Thyroid gland (tissue), 4 donors: ENCODE results near the gene RESP18. TPM values are rescaled to one million over a fixed set of nuclear protein-coding genes. Genes with fewer than 3 reads are reported as not detected.
"Not testable (repeated sequence)": the region's sequence is repeated elsewhere in the genome, so short reads cannot be mapped to it uniquely, and the experiment has no call there.

Source experiments
- DNase-seq, 2 donors: peaks; one replicate each; pipeline ENCODE4 v3.0.0-alpha.2; 2019
- H3K27ac ChIP-seq, 3 donors: fragments of 200-600 bp; sonication (generic); 1 replicate in 2 of 3; 2 replicates in 1 of 3; pipeline ENCODE4 v1.5.1; 2016 to 2019; ENCODE audit warnings: mild to moderate bottlenecking in 1 of 3, moderate library complexity in 1 of 3
- H3K27me3 ChIP-seq: fragments of 200-600 bp; sonication (generic); one replicate; pipeline ENCODE4 v1.5.1; 2019
- H3K36me3 ChIP-seq, 2 donors: fragments of 200-600 bp; sonication (generic); one replicate each; pipeline ENCODE4 v1.5.1; 2016 to 2019
- H3K4me1 ChIP-seq, 2 donors: fragments of 200-600 bp; sonication (generic); one replicate each; pipeline ENCODE4 v1.5.1; 2017 to 2019
- H3K4me3 ChIP-seq, 3 donors: fragments of 200-600 bp; sonication (generic); replicated peaks in 1 of 3; 1 replicate in 2 of 3; 2 replicates in 1 of 3; pipeline ENCODE4 v1.5.1; 2016; ENCODE audit warnings: mild to moderate bottlenecking in 1 of 3
- H3K9me3 ChIP-seq: fragments of 200-600 bp; sonication (generic); one replicate; pipeline ENCODE4 v1.5.1; 2017
- CTCF ChIP-seq, 6 experiments: fragments of 200-600 bp in 3 of 6; fragments of 450-650 bp in 3 of 6; sonication (generic) in 3 of 6; IDR thresholded peaks; one replicate each; pipeline ENCODE4 v1.5.1; 2016 to 2019; ENCODE audit warnings: antibody characterized with exemption in 6 of 6, mild to moderate bottlenecking in 2 of 6, inconsistent platforms in 1 of 6, moderate library complexity in 1 of 6
- POLR2A ChIP-seq, 2 donors: fragments of 450-650 bp; IDR thresholded peaks; one replicate each; pipeline ENCODE4 v1.6.1; 2017; ENCODE audit warnings: antibody characterized with exemption in 2 of 2, mild to moderate bottlenecking in 2 of 2, moderate library complexity in 1 of 2
- WGBS, 2 donors: methylation state at CpG; one replicate each; pipeline ENCODE4 v1.1.5; 2017; 5-methylcytosine and 5-hydroxymethylcytosine counted together
- intact Hi-C: fragments of 100-400 bp; cut with DNase I; formaldehyde crosslinking; loops from one replicate; pipeline ENCODE4 v1.15.1; 2023
- total RNA-seq, 4 donors: library from RNA; depleted of rRNA; stranded (reverse); fragments of >200 nt; gene quantifications; one replicate each; pipeline ENCODE4 v1.2.3, GENCODE V29; 2016

RESP18 gene
- total RNA-seq, 4 donors from 2014 or later = not detected

- Histone ChIP-seq H3K9me3 (no peaks in the 10 kb centered on the region), H3K27ac (no peak overlapping the region), H3K36me3 (no peaks in the 10 kb centered on the region), H3K4me3 (no peak overlapping the region), H3K27me3 (peaks cover 9% of the 10 kb centered on the region), H3K4me1 (no peaks in the 10 kb centered on the region)
- intact Hi-C loops = no loop called here
- no peak for DNase-seq
- 44 to 48% methylated on average over 2 of the region's 2 CpGs for WGBS, 2 donors
- TF ChIP-seq POLR2A (IDR thresholded peaks at IDR 0.05) = no peak
Measured at GRCh38 chr2:219327719-219328118, 4.8 kb downstream of the RESP18 start.

- no peak overlapping the region for H3K4me3 ChIP-seq
- no peaks in the 10 kb centered on the region for H3K27me3 ChIP-seq
- H3K9me3 ChIP-seq = no peaks in the 10 kb centered on the region
- no peaks in the 10 kb centered on the region for H3K36me3 ChIP-seq
- 64 to 69% methylated on average over 9 of the region's 9 CpGs for WGBS, 2 donors
- H3K27ac ChIP-seq = no peak overlapping the region
- no peaks in the 10 kb centered on the region for H3K4me1 ChIP-seq
- intact Hi-C loops = no loop called here
- TF ChIP-seq CTCF (IDR thresholded peaks at IDR 0.05) = no peak
- no peak for TF ChIP-seq POLR2A (IDR thresholded peaks at IDR 0.05)
- no peak for DNase-seq
Measured at GRCh38 chr2:219325657-219326315, 6.8 kb downstream of the RESP18 start.

- TF ChIP-seq CTCF (IDR thresholded peaks at IDR 0.05) (no peak), POLR2A (IDR thresholded peaks at IDR 0.05) (no peak)
- Histone ChIP-seq H3K9me3 (no peaks in the 10 kb centered on the region), H3K36me3 (no peaks in the 10 kb centered on the region), H3K4me3 (no peak overlapping the region), H3K4me1 (no peaks in the 10 kb centered on the region), H3K27ac (no peak overlapping the region), H3K27me3 (no peaks in the 10 kb centered on the region)
- no peak for DNase-seq
- WGBS, 2 donors = 90 to 91% methylated on average over 4 of the region's 4 CpGs
- intact Hi-C loops = no loop called here
Measured at GRCh38 chr2:219325136-219325535, 7.4 kb downstream of the RESP18 start.

GRCh38 chr2:219323434-219323833 lies 9.1 kb downstream of the RESP18 start:
- intact Hi-C loops = no loop called here
- Histone ChIP-seq H3K27me3 (no peaks in the 10 kb centered on the region), H3K27ac (no peak overlapping the region), H3K4me1 (no peaks in the 10 kb centered on the region), H3K4me3 (no peak overlapping the region), H3K36me3 (no peaks in the 10 kb centered on the region), H3K9me3 (no peaks in the 10 kb centered on the region)
- 66 to 70% methylated on average over 4 of the region's 4 CpGs for WGBS, 2 donors
- no peak for DNase-seq
- TF ChIP-seq CTCF (IDR thresholded peaks at IDR 0.05) = no peak
- no peak for TF ChIP-seq POLR2A (IDR thresholded peaks at IDR 0.05)

- Histone ChIP-seq H3K9me3 (no peaks in the 10 kb centered on the region), H3K27me3 (no peaks in the 10 kb centered on the region), H3K4me3 (no peak overlapping the region), H3K27ac (no peak overlapping the region), H3K4me1 (no peaks in the 10 kb centered on the region), H3K36me3 (no peaks in the 10 kb centered on the region)
- no peak for DNase-seq
- TF ChIP-seq CTCF (IDR thresholded peaks at IDR 0.05) (no peak), POLR2A (IDR thresholded peaks at IDR 0.05) (no peak)
- 91 to 92% methylated on average over 16 of the region's 16 CpGs for WGBS, 2 donors
- intact Hi-C loops = no loop called here
Measured at GRCh38 chr2:219314804-219315468, 17.6 kb downstream of the RESP18 start.

GRCh38 chr2:219312683-219313263 lies 19.8 kb downstream of the RESP18 start:
- intact Hi-C loops, H3K4me1 ChIP-seq, H3K27me3 ChIP-seq, H3K4me3 ChIP-seq, H3K9me3 ChIP-seq, H3K27ac ChIP-seq, DNase-seq, H3K36me3 ChIP-seq: not testable (repeated sequence)
- WGBS, 2 donors = 83 to 94% methylated on average over 34 to 46 of the region's 49 CpGs
